ENCODE measurements around the gene NEXMIF. TPM values are rescaled to one million over a fixed set of nuclear protein-coding genes. Genes with fewer than 3 reads are reported as not detected.
"Not testable (repeated sequence)": the region's sequence is repeated elsewhere in the genome, so short reads cannot be mapped to it uniquely, and the experiment has no call there.

Gene NEXMIF
- total RNA-seq, result 3.8 TPM
- 0.72 TPM for polyA plus RNA-seq

GRCh38 chrX:74925225-74926088, at the start of gene NEXMIF:
Gene NEXMIF, minus strand, starts transcription at chrX:74925452.
- DNase-seq (ENCODE audit: extremely low spot score), result no peak
- Histone ChIP-seq H3K4me1 (ENCODE audit: insufficient read depth) (no peaks in the 10 kb centered on the region), H3K36me3 (ENCODE audit: insufficient read depth) (no peaks in the 10 kb centered on the region), H3K27ac (ENCODE audit: low read depth) (no peak within 1 kb of the TSS), H3K4me3 (ENCODE audit: low read depth, low read length) (peak within 1 kb of the TSS; percentile 34)
- 2% methylated on average over 47 of the region's 48 CpGs for WGBS

GRCh38 chrX:74961962-74962361, 36.7 kb upstream of the NEXMIF start:
- H3K36me3 ChIP-seq (ENCODE audit: insufficient read depth); H3K27ac ChIP-seq (ENCODE audit: low read depth); H3K4me3 ChIP-seq (ENCODE audit: low read depth, low read length); H3K4me1 ChIP-seq (ENCODE audit: insufficient read depth); DNase-seq (ENCODE audit: extremely low spot score): not testable (repeated sequence)
- 79% methylated on average over 3 of the region's 3 CpGs for WGBS

- H3K27ac ChIP-seq (ENCODE audit: low read depth), result no peak overlapping the region
- H3K4me1 ChIP-seq (ENCODE audit: insufficient read depth), result no peaks in the 10 kb centered on the region
- no peaks in the 10 kb centered on the region for H3K36me3 ChIP-seq (ENCODE audit: insufficient read depth)
- no peak for DNase-seq (ENCODE audit: extremely low spot score)
- no peak overlapping the region for H3K4me3 ChIP-seq (ENCODE audit: low read depth, low read length)
- WGBS, result 86% methylated on average over 7 of the region's 7 CpGs
Observed at GRCh38 chrX:74949717-74950116, 24.5 kb upstream of the NEXMIF start.

- WGBS, result 76% methylated on average over 1 of the region's 1 CpG
- no peak for DNase-seq (ENCODE audit: extremely low spot score)
- Histone ChIP-seq H3K27ac (ENCODE audit: low read depth) (no peak overlapping the region), H3K4me3 (ENCODE audit: low read depth, low read length) (no peak overlapping the region), H3K4me1 (ENCODE audit: insufficient read depth) (no peaks in the 10 kb centered on the region), H3K36me3 (ENCODE audit: insufficient read depth) (no peaks in the 10 kb centered on the region)
Observed at GRCh38 chrX:74940414-74940813, 15.2 kb upstream of the NEXMIF start.

- no peaks in the 10 kb centered on the region for H3K4me1 ChIP-seq (ENCODE audit: insufficient read depth)
Observed at GRCh38 chrX:74931214-74931613, 6.0 kb upstream of the NEXMIF start.

GRCh38 chrX:74924449-74925224, 615 bp downstream of the NEXMIF start:
- DNase-seq (ENCODE audit: extremely low spot score), result no peak
- Histone ChIP-seq H3K27ac (ENCODE audit: low read depth) (no peak overlapping the region), H3K4me3 (ENCODE audit: low read depth, low read length) (peak overlapping the region; percentile 34), H3K36me3 (ENCODE audit: insufficient read depth) (no peaks in the 10 kb centered on the region), H3K4me1 (ENCODE audit: insufficient read depth) (no peaks in the 10 kb centered on the region)
- under 1% methylated on average over 81 of the region's 81 CpGs for WGBS

More at GRCh38 chrX:74931214-74931613, 6.0 kb upstream of the NEXMIF start:
- H3K36me3 ChIP-seq (ENCODE audit: insufficient read depth), result no peaks in the 10 kb centered on the region
- no peak for DNase-seq (ENCODE audit: extremely low spot score)
- H3K27ac ChIP-seq (ENCODE audit: low read depth), result no peak overlapping the region
- WGBS, result 12% methylated on average over 2 of the region's 2 CpGs
- H3K4me3 ChIP-seq (ENCODE audit: low read depth, low read length), result no peak overlapping the region

- 3% methylated on average over 51 of the region's 51 CpGs for WGBS
- DNase-seq (ENCODE audit: extremely low spot score), result no peak
- no peaks in the 10 kb centered on the region for H3K36me3 ChIP-seq (ENCODE audit: insufficient read depth)
Observed at GRCh38 chrX:74923942-74924448, 1.3 kb downstream of the NEXMIF start.

GRCh38 chrX:74922922-74923543, 2.2 kb downstream of the NEXMIF start:
- Histone ChIP-seq H3K36me3 (ENCODE audit: insufficient read depth) (no peaks in the 10 kb centered on the region), H3K4me3 (ENCODE audit: low read depth, low read length) (no peak overlapping the region), H3K4me1 (ENCODE audit: insufficient read depth) (no peaks in the 10 kb centered on the region), H3K27ac (ENCODE audit: low read depth) (no peak overlapping the region)
- WGBS, result 68% methylated on average over 6 of the region's 6 CpGs
- DNase-seq (ENCODE audit: extremely low spot score), result no peak

More at GRCh38 chrX:74923942-74924448, 1.3 kb downstream of the NEXMIF start:
- Histone ChIP-seq H3K4me1 (ENCODE audit: insufficient read depth) (no peaks in the 10 kb centered on the region), H3K4me3 (ENCODE audit: low read depth, low read length) (peak overlapping the region; percentile 34), H3K27ac (ENCODE audit: low read depth) (no peak overlapping the region)

- Histone ChIP-seq H3K27ac (ENCODE audit: low read depth) (no peak overlapping the region), H3K4me1 (ENCODE audit: insufficient read depth) (no peaks in the 10 kb centered on the region), H3K4me3 (ENCODE audit: low read depth, low read length) (no peak overlapping the region), H3K36me3 (ENCODE audit: insufficient read depth) (no peaks in the 10 kb centered on the region)
- 55% methylated on average over 1 of the region's 1 CpG for whole genome bisulfite sequencing
- no peak for DNase-seq (ENCODE audit: extremely low spot score)
Observed at GRCh38 chrX:74911494-74911893, 13.8 kb downstream of the NEXMIF start.

- no peak overlapping the region for H3K27ac ChIP-seq (ENCODE audit: low read depth)
- 47% methylated on average over 3 of the region's 3 CpGs for WGBS
Observed at GRCh38 chrX:74906417-74906816, 18.8 kb downstream of the NEXMIF start.

GRCh38 chrX:74902806-74903205, 22.4 kb downstream of the NEXMIF start:
- Histone ChIP-seq H3K27ac (ENCODE audit: low read depth) (no peak overlapping the region), H3K36me3 (ENCODE audit: insufficient read depth) (no peaks in the 10 kb centered on the region), H3K4me1 (ENCODE audit: insufficient read depth) (no peaks in the 10 kb centered on the region), H3K4me3 (ENCODE audit: low read depth, low read length) (no peak overlapping the region)
- no peak for DNase-seq (ENCODE audit: extremely low spot score)
- 38% methylated on average over 2 of the region's 2 CpGs for WGBS

More at GRCh38 chrX:74906417-74906816, 18.8 kb downstream of the NEXMIF start:
- Histone ChIP-seq H3K4me1 (ENCODE audit: insufficient read depth) (no peaks in the 10 kb centered on the region), H3K36me3 (ENCODE audit: insufficient read depth) (no peaks in the 10 kb centered on the region), H3K4me3 (ENCODE audit: low read depth, low read length) (no peak overlapping the region)
- DNase-seq (ENCODE audit: extremely low spot score), result no peak

GRCh38 chrX:74892561-74892960, 32.7 kb downstream of the NEXMIF start:
- Histone ChIP-seq H3K4me1 (ENCODE audit: insufficient read depth) (no peaks in the 10 kb centered on the region), H3K4me3 (ENCODE audit: low read depth, low read length) (no peak overlapping the region), H3K27ac (ENCODE audit: low read depth) (no peak overlapping the region), H3K36me3 (ENCODE audit: insufficient read depth) (no peaks in the 10 kb centered on the region)
- 70% methylated on average over 3 of the region's 3 CpGs for WGBS
- DNase-seq (ENCODE audit: extremely low spot score), result no peak

- Histone ChIP-seq H3K4me3 (ENCODE audit: low read depth, low read length) (no peak overlapping the region), H3K36me3 (ENCODE audit: insufficient read depth) (no peaks in the 10 kb centered on the region), H3K27ac (ENCODE audit: low read depth) (no peak overlapping the region), H3K4me1 (ENCODE audit: insufficient read depth) (no peaks in the 10 kb centered on the region)
- WGBS, result 49% methylated on average over 4 of the region's 4 CpGs
- DNase-seq (ENCODE audit: extremely low spot score), result no peak
Observed at GRCh38 chrX:74890676-74891430, 34.4 kb downstream of the NEXMIF start.
